ENCODE measurements around the gene PPM1M. TPM values are rescaled to one million over a fixed set of nuclear protein-coding genes. Genes with fewer than 3 reads are reported as not detected.
"Not testable (repeated sequence)": the region's sequence is repeated elsewhere in the genome, so short reads cannot be mapped to it uniquely, and the experiment has no call there.

The PPM1M gene
- total RNA-seq, 8 experiments from 2014 or later: 2.6 to 20.8 (median 7.4) TPM

GRCh38 chr3:52259448-52259847 is 13.9 kb downstream of the PPM1M start:
- no peak for ATAC-seq (replicated peaks in 6 of 8)
- in situ Hi-C loops (cut with MboI; ENCODE audit: low pct_unique_long_range_greater_than_20kb in 2 of 9, low sequenced_read_pairs in 9 of 9, unreplicated experiment in 9 of 9): no loop called here

GRCh38 chr3:52262447-52262846 is 16.9 kb downstream of the PPM1M start:
- in situ Hi-C loops (cut with MboI; ENCODE audit: low pct_unique_long_range_greater_than_20kb in 2 of 9, low sequenced_read_pairs in 9 of 9, unreplicated experiment in 9 of 9): no loop called here
- ATAC-seq (replicated peaks in 6 of 8): no peak

More at GRCh38 chr3:52259448-52259847, 13.9 kb downstream of the PPM1M start:
- Histone ChIP-seq H3K4me3 (no peak overlapping the region), H3K27ac (no peak overlapping the region), H3K4me1 (replicated peaks in 1 of 2) (no peaks in the 10 kb centered on the region)
- WGBS, 10 experiments: 71 to 100% (median 88%) methylated on average over 1 to 4 of the region's 4 CpGs; no CpG with 5 or more reads in 1 of the 10 experiments

GRCh38 chr3:52265387-52265786 is 19.8 kb downstream of the PPM1M start:
- 88 to 100% (median 100%) methylated on average over 1 to 6 of the region's 6 CpGs; no CpG with 5 or more reads in 3 of the 10 experiments for WGBS, 10 experiments

More at GRCh38 chr3:52262447-52262846, 16.9 kb downstream of the PPM1M start:
- no peaks in the 10 kb centered on the region for H3K4me1 ChIP-seq (replicated peaks in 1 of 2)
- no peak overlapping the region for H3K27ac ChIP-seq
- no peak overlapping the region for H3K4me3 ChIP-seq

GRCh38 chr3:52268036-52268435 is 22.5 kb downstream of the PPM1M start:
- Histone ChIP-seq H3K27ac (no peak overlapping the region), H3K4me1 (replicated peaks in 1 of 2) (peaks cover 0 to 11% of the 10 kb centered on the region in 2 donors), H3K4me3 (no peak overlapping the region)
- in situ Hi-C loops (cut with MboI; ENCODE audit: low pct_unique_long_range_greater_than_20kb in 2 of 9, low sequenced_read_pairs in 9 of 9, unreplicated experiment in 9 of 9): no loop called here
- ATAC-seq (replicated peaks in 6 of 8): no peak
- 89 to 100% (median 97%) methylated on average over 1 to 7 of the region's 7 CpGs; no CpG with 5 or more reads in 2 of the 10 experiments for WGBS, 10 experiments

More at GRCh38 chr3:52265387-52265786, 19.8 kb downstream of the PPM1M start:
- Histone ChIP-seq H3K27ac (no peak overlapping the region), H3K4me3 (no peak overlapping the region), H3K4me1 (replicated peaks in 1 of 2) (no peaks in the 10 kb centered on the region)
- no peak for ATAC-seq (replicated peaks in 6 of 8)
- in situ Hi-C loops (cut with MboI; ENCODE audit: low pct_unique_long_range_greater_than_20kb in 2 of 9, low sequenced_read_pairs in 9 of 9, unreplicated experiment in 9 of 9): no loop called here

- Histone ChIP-seq H3K4me3 (no peak overlapping the region), H3K4me1 (replicated peaks in 1 of 2) (peaks cover 0 to 11% of the 10 kb centered on the region in 2 donors), H3K27ac (no peak overlapping the region)
- in situ Hi-C loops (cut with MboI; ENCODE audit: low pct_unique_long_range_greater_than_20kb in 2 of 9, low sequenced_read_pairs in 9 of 9, unreplicated experiment in 9 of 9): no loop called here
- 24 to 100% (median 83%) methylated on average over 1 to 3 of the region's 3 CpGs for WGBS, 10 experiments
- no peak for ATAC-seq (replicated peaks in 6 of 8)
These were observed 24.2 kb downstream of the PPM1M start for GRCh38 chr3:52269776-52270175.

GRCh38 chr3:52270252-52270754 is 24.7 kb downstream of the PPM1M start:
- in situ Hi-C loops (cut with MboI; ENCODE audit: low pct_unique_long_range_greater_than_20kb in 2 of 9, low sequenced_read_pairs in 9 of 9, unreplicated experiment in 9 of 9): no loop called here
- WGBS, 10 experiments: 41 to 97% (median 90%) methylated on average over 2 to 8 of the region's 9 CpGs; no CpG with 5 or more reads in 1 of the 10 experiments
- Histone ChIP-seq H3K4me1 (replicated peaks in 1 of 2) (peaks cover 0 to 11% of the 10 kb centered on the region in 2 donors), H3K4me3 (no peak overlapping the region), H3K27ac (no peak overlapping the region)
- no peak for ATAC-seq (replicated peaks in 6 of 8)

GRCh38 chr3:52272172-52272571 is 26.6 kb downstream of the PPM1M start:
- WGBS, 10 experiments: 82 to 100% (median 98%) methylated on average over 1 to 6 of the region's 9 CpGs; no CpG with 5 or more reads in 2 of the 10 experiments

GRCh38 chr3:52272831-52273230 is 27.3 kb downstream of the PPM1M start:
- Histone ChIP-seq H3K27ac (no peak overlapping the region), H3K4me1 (replicated peaks in 1 of 2) (peaks cover 11 to 12% of the 10 kb centered on the region in 2 donors), H3K4me3 (no peak overlapping the region)
- in situ Hi-C loops (cut with MboI; ENCODE audit: low pct_unique_long_range_greater_than_20kb in 2 of 9, low sequenced_read_pairs in 9 of 9, unreplicated experiment in 9 of 9): no loop called here
- ATAC-seq (replicated peaks in 6 of 8): no peak
- 80 to 100% (median 85%) methylated on average over 1 to 3 of the region's 3 CpGs; no CpG with 5 or more reads in 6 of the 10 experiments for WGBS, 10 experiments

More at GRCh38 chr3:52272172-52272571, 26.6 kb downstream of the PPM1M start:
- in situ Hi-C loops (cut with MboI; ENCODE audit: low pct_unique_long_range_greater_than_20kb in 2 of 9, low sequenced_read_pairs in 9 of 9, unreplicated experiment in 9 of 9); H3K27ac ChIP-seq; H3K4me3 ChIP-seq; ATAC-seq (replicated peaks in 6 of 8): not testable (repeated sequence)
- peaks cover 11 to 12% of the 10 kb centered on the region in 2 donors for H3K4me1 ChIP-seq (replicated peaks in 1 of 2)

GRCh38 chr3:52274781-52275180 is 29.2 kb downstream of the PPM1M start:
- in situ Hi-C loops (cut with MboI; ENCODE audit: low pct_unique_long_range_greater_than_20kb in 2 of 9, low sequenced_read_pairs in 9 of 9, unreplicated experiment in 9 of 9): not testable (repeated sequence)

GRCh38 chr3:52277071-52277964 is 31.8 kb downstream of the PPM1M start:
- H3K27ac ChIP-seq: peak overlapping the region; percentile 97
- peak in 6 of 8 experiments; percentile 10 to 33 (median 18) for ATAC-seq (replicated peaks in 6 of 8)
- peaks cover 17 to 28% of the 10 kb centered on the region in 2 donors for H3K4me1 ChIP-seq (replicated peaks in 1 of 2)
- in situ Hi-C loops (cut with MboI; ENCODE audit: low pct_unique_long_range_greater_than_20kb in 2 of 9, low sequenced_read_pairs in 9 of 9, unreplicated experiment in 9 of 9): no loop called here
- 0 to 8% (median 1%) methylated on average over 5 to 23 of the region's 28 CpGs for WGBS, 10 experiments
- peak overlapping the region; percentile 66 to 97 (median 82) for H3K4me3 ChIP-seq

More at GRCh38 chr3:52274781-52275180, 29.2 kb downstream of the PPM1M start:
- peaks cover 19% of the 10 kb centered on the region in 2 donors for H3K4me1 ChIP-seq (replicated peaks in 1 of 2)
- ATAC-seq (replicated peaks in 6 of 8); H3K27ac ChIP-seq; H3K4me3 ChIP-seq: not testable (repeated sequence)
- 87 to 100% (median 97%) methylated on average over 3 to 16 of the region's 18 CpGs; no CpG with 5 or more reads in 1 of the 10 experiments for WGBS, 10 experiments

GRCh38 chr3:52277972-52278509 is 32.5 kb downstream of the PPM1M start:
- Histone ChIP-seq H3K27ac (peak overlapping the region; percentile 97), H3K4me1 (replicated peaks in 1 of 2) (peaks cover 19 to 28% of the 10 kb centered on the region in 2 donors), H3K4me3 (peak overlapping the region; percentile 66 to 97 (median 82))
- ATAC-seq (replicated peaks in 6 of 8): peak; percentile 55 to 77 (median 63)
- WGBS, 10 experiments: 0 to 5% (median 0%) methylated on average over 1 to 12 of the region's 54 CpGs; no CpG with 5 or more reads in 3 of the 10 experiments
- in situ Hi-C loops (cut with MboI; ENCODE audit: low pct_unique_long_range_greater_than_20kb in 2 of 9, low sequenced_read_pairs in 9 of 9, unreplicated experiment in 9 of 9): no loop called here

- in situ Hi-C loops (cut with MboI; ENCODE audit: low pct_unique_long_range_greater_than_20kb in 2 of 9, low sequenced_read_pairs in 9 of 9, unreplicated experiment in 9 of 9): no loop called here
- H3K4me1 ChIP-seq (replicated peaks in 1 of 2): peaks cover 24 to 28% of the 10 kb centered on the region in 2 donors
- peak within 1 kb of the TSS; percentile 66 to 97 (median 82) for H3K4me3 ChIP-seq
- peak within 1 kb of the TSS; percentile 97 for H3K27ac ChIP-seq
- ATAC-seq (replicated peaks in 6 of 8): peak; percentile 76 to 94 (median 88)
- WGBS, 10 experiments: 0% methylated on average over 1 of the region's 58 CpGs; no CpG with 5 or more reads in 7 of the 10 experiments
These were observed 33.0 kb downstream of the PPM1M start, which contains the start of gene WDR82 for GRCh38 chr3:52278510-52279069. Gene WDR82 (minus strand): TSS chr3:52278649. CDS start chr3:52278361, 288 bp downstream.
